H1 (cell line): ENCODE measurements around the gene FAM221B.

Source experiments
- CEBPB ChIP-seq: IDR thresholded peaks from 2 replicates; pipeline ENCODE4 v1.6.1; 2012; ENCODE audit warnings: low read depth, low read length
- CHD2 ChIP-seq: IDR thresholded peaks from 2 replicates; pipeline ENCODE4 v1.6.1; 2012; ENCODE audit warnings: low read length, improper control_type of control experiment
- CTCF ChIP-seq, 3 experiments: IDR thresholded peaks; 1 replicate in 2 of 3; 2 replicates in 1 of 3; pipeline versions ENCODE4 v1.5.1 to v1.6.1; 2011; ENCODE audit warnings: low read length in 3 of 3, mild to moderate bottlenecking in 3 of 3, inconsistent platforms in 2 of 3, low read depth in 1 of 3, moderate library complexity in 1 of 3; ENCODE audit not compliant: insufficient read depth in 1 of 3; ENCODE audit errors: control extremely low read depth in 1 of 3
- EP300 ChIP-seq, 2 experiments: IDR thresholded peaks; 1 replicate in 1 of 2; 2 replicates in 1 of 2; pipeline ENCODE4 v1.6.1; 2011 to 2012; ENCODE audit warnings: low read depth in 2 of 2, low read length in 2 of 2, mild to moderate bottlenecking in 2 of 2, borderline replicate concordance in 1 of 2, inconsistent platforms in 1 of 2, moderate library complexity in 1 of 2
- EZH2 ChIP-seq: fragments of 200-600 bp; sonication (generic); IDR thresholded peaks from 2 replicates; pipeline ENCODE4 v1.7.1; 2012; ENCODE audit warnings: low read depth, mild to moderate bottlenecking, moderate library complexity, low read length, inconsistent platforms; ENCODE audit not compliant: severe bottlenecking
- KDM1A ChIP-seq: fragments of 200-600, 300-600 bp; sonication (generic); IDR thresholded peaks from 2 replicates; pipeline ENCODE4 v1.7.1; 2016; ENCODE audit warnings: mild to moderate bottlenecking, low read length, borderline replicate concordance
- POLR2A ChIP-seq, 2 experiments: IDR thresholded peaks; 1 replicate in 1 of 2; 2 replicates in 1 of 2; pipeline ENCODE4 v1.6.1; 2011; ENCODE audit warnings: low read depth in 2 of 2, low read length in 2 of 2, mild to moderate bottlenecking in 2 of 2; ENCODE audit errors: control extremely low read depth in 1 of 2
- POLR2AphosphoS5 ChIP-seq: IDR thresholded peaks from 2 replicates; pipeline ENCODE4 v1.6.1; 2011; ENCODE audit warnings: low read depth, low read length
- RXRA ChIP-seq: IDR thresholded peaks from 2 replicates; pipeline ENCODE4 v1.6.1; 2011; ENCODE audit warnings: low read depth, mild to moderate bottlenecking, low read length, moderate library complexity; ENCODE audit not compliant: insufficient read depth
- SAP30 ChIP-seq: fragments of 300-600 bp; sonication (generic); IDR thresholded peaks from 2 replicates; pipeline ENCODE4 v1.7.1; 2012; ENCODE audit warnings: low read length, moderate library complexity, mild to moderate bottlenecking, inconsistent platforms; ENCODE audit not compliant: insufficient read depth, insufficient replicate concordance
- TAF1 ChIP-seq: IDR thresholded peaks from 2 replicates; pipeline ENCODE4 v1.6.1; 2011; ENCODE audit warnings: mild to moderate bottlenecking, low read depth, low read length

GRCh38 chr9:35842020-35842745 lies 13.7 kb upstream of the FAM221B start:
- no peak for TF ChIP-seq POLR2A (IDR thresholded peaks at IDR 0.05; ENCODE audit: control extremely low read depth in 1 of 2, low read depth in 2 of 2, low read length in 2 of 2)
- TF ChIP-seq EZH2 = no peak
- no peak for TF ChIP-seq RXRA
- no peak for TF ChIP-seq CTCF (IDR thresholded peaks at IDR 0.05; ENCODE audit: control extremely low read depth in 1 of 3, insufficient read depth in 1 of 3, low read depth in 1 of 3, low read length in 3 of 3)
- no peak for TF ChIP-seq POLR2AphosphoS5
- TF ChIP-seq CEBPB = no peak
- no peak for TF ChIP-seq SAP30
- TF ChIP-seq TAF1 = no peak
- no peak for TF ChIP-seq EP300 (IDR thresholded peaks at IDR 0.05; ENCODE audit: borderline replicate concordance in 1 of 2, low read depth in 2 of 2, low read length in 2 of 2)
- no peak for TF ChIP-seq KDM1A
- no peak for TF ChIP-seq CHD2
